Cardiac muscle cell (in vitro differentiated cells and primary cell): Measurements from ENCODE around the gene PAFAH2. TPM values are rescaled to one million over a fixed set of nuclear protein-coding genes. Genes with fewer than 3 reads are reported as not detected.

Experiments used
- DNase-seq, 2 donors: peaks; one replicate each; pipeline versions ENCODE4 v3.0.0 to v3.0.0-alpha.2; 2010 to 2017; ENCODE audit warnings: low read depth in 1 of 2, low spot score in 1 of 2
- H3K27ac ChIP-seq: fragments of 200-600 bp; sonication (generic); 2 replicates; pipeline ENCODE4 v1.5.1; 2016
- H3K27me3 ChIP-seq: fragments of 200-600 bp; sonication (generic); 2 replicates; pipeline ENCODE4 v1.6.0; 2016; ENCODE audit warnings: control low read depth
- H3K36me3 ChIP-seq: fragments of 200-600 bp; sonication (generic); 2 replicates; pipeline ENCODE4 v1.5.1; 2016; ENCODE audit warnings: control low read depth
- H3K4me1 ChIP-seq: fragments of 200-600 bp; sonication (generic); 2 replicates; pipeline ENCODE4 v1.8.1; 2017; ENCODE audit warnings: low read depth, mild to moderate bottlenecking, mixed run types
- H3K4me3 ChIP-seq: fragments of 200-600 bp; sonication (generic); 2 replicates; pipeline ENCODE4 v1.5.1; 2016; ENCODE audit warnings: mild to moderate bottlenecking
- H3K9me3 ChIP-seq: fragments of 200-600 bp; sonication (generic); 2 replicates; pipeline ENCODE4 v1.5.1; 2017; ENCODE audit warnings: low read depth, mild to moderate bottlenecking, control low read depth
- CTCF ChIP-seq: IDR thresholded peaks from 2 replicates; pipeline ENCODE4 v1.5.1; 2012; ENCODE audit warnings: low read depth, mild to moderate bottlenecking, low read length
- polyA plus RNA-seq: library from polyadenylated mRNA; unstranded; fragments of >200 nt; fragmentation: Nextera tagmentation; extraction: Ambion mirVana; gene quantifications from 2 replicates; pipeline ENCODE4 v1.2.1, GENCODE V29; 2016
- total RNA-seq: library from RNA; depleted of rRNA; stranded (reverse); fragments of >200 nt; gene quantifications from 2 replicates; pipeline ENCODE4 v1.2.3, GENCODE V29; 2016

PAFAH2 gene
- total and polyA plus RNA-seq, 2 experiments from 2014 or later = 10.9 to 11.2 TPM

GRCh38 chr1:26029864-26030481 lies 32.1 kb upstream of the PAFAH2 start:
- Histone ChIP-seq H3K4me1 (peaks cover 5% of the 10 kb centered on the region), H3K9me3 (no peaks in the 10 kb centered on the region), H3K4me3 (no peak overlapping the region), H3K27ac (no peak overlapping the region), H3K36me3 (no peaks in the 10 kb centered on the region), H3K27me3 (no peaks in the 10 kb centered on the region)
- TF ChIP-seq CTCF = no peak
- no peak for DNase-seq

- DNase-seq = no peak
- Histone ChIP-seq H3K27ac (no peak overlapping the region), H3K27me3 (no peaks in the 10 kb centered on the region), H3K4me1 (no peaks in the 10 kb centered on the region), H3K4me3 (no peak overlapping the region), H3K9me3 (no peaks in the 10 kb centered on the region), H3K36me3 (no peaks in the 10 kb centered on the region)
- TF ChIP-seq CTCF = no peak
These were observed 31.4 kb upstream of the PAFAH2 start for GRCh38 chr1:26029054-26029863.

- no peaks in the 10 kb centered on the region for H3K36me3 ChIP-seq
- DNase-seq = no peak
- no peaks in the 10 kb centered on the region for H3K9me3 ChIP-seq
- H3K4me3 ChIP-seq = no peak overlapping the region
- H3K27ac ChIP-seq = no peak overlapping the region
- H3K27me3 ChIP-seq = no peaks in the 10 kb centered on the region
- H3K4me1 ChIP-seq = peaks cover 6% of the 10 kb centered on the region
- no peak for TF ChIP-seq CTCF
These were observed 30.7 kb upstream of the PAFAH2 start for GRCh38 chr1:26028490-26028980.

- TF ChIP-seq CTCF = no peak
- no peaks in the 10 kb centered on the region for H3K27me3 ChIP-seq
- no peak overlapping the region for H3K4me3 ChIP-seq
- H3K27ac ChIP-seq = no peak overlapping the region
- H3K36me3 ChIP-seq = no peaks in the 10 kb centered on the region
- no peaks in the 10 kb centered on the region for H3K9me3 ChIP-seq
- H3K4me1 ChIP-seq = peaks cover 8% of the 10 kb centered on the region
- DNase-seq = no peak
These were observed 30.0 kb upstream of the PAFAH2 start for GRCh38 chr1:26027716-26028489.

DNA sequence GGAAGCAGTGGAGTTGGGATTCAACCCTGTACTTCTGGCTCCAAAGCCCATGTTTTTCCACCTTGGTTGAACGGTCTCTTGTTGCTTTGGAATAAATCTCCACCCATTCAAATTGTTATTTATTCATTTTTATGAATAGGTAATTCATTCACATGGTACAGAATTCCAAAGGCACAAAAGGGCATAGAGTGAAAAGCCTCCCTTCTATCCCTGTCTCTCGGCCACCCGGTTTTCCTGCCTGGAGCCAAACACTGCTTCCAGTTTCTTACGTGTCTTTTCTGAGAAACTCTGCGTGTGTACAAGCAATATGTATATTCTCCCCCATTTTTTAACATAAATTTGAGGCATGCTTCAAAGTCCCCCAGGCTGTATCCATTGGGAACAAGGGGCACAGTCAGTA lies 27.7 kb upstream of the PAFAH2 start:
- H3K27me3 ChIP-seq = no peaks in the 10 kb centered on the region
- peaks cover 25% of the 10 kb centered on the region for H3K4me1 ChIP-seq
- no peaks in the 10 kb centered on the region for H3K36me3 ChIP-seq
- no peak overlapping the region for H3K4me3 ChIP-seq
- H3K9me3 ChIP-seq = no peaks in the 10 kb centered on the region
- no peak for DNase-seq
- TF ChIP-seq CTCF = no peak
- no peak overlapping the region for H3K27ac ChIP-seq
